ENCODE data around the gene GRK7. TPM values are rescaled to one million over a fixed set of nuclear protein-coding genes. Genes with fewer than 3 reads are reported as not detected.
A peak's percentile ranks its signal among the peaks of the same experiment; 100 is the strongest.

The GRK7 gene
- under 1 TPM; 0.06 to 0.17 (median 0.14) TPM for polyA plus RNA-seq (ENCODE audit: insufficient read depth in 1 of 5, insufficient read length in 5 of 5, low replicate concordance in 1 of 5)
- long read RNA-seq, donor 1 = 0 reads
- long read RNA-seq, donor 2 = 0 reads
- long read RNA-seq, donor 3 = 0 reads
- long read RNA-seq, donor 4 = 0 reads
- long read RNA-seq, donor 5 = 0 reads
- long read RNA-seq, donor 6 = 0 reads
- long read RNA-seq, donor 7 = 0 reads
- long read RNA-seq, donor 8 = 0 reads

GRCh38 chr3:141763088-141763750, at the start of gene GRK7:
Gene GRK7 (plus strand): TSS chr3:141763408. CDS start chr3:141778285, 14,877 bp downstream.
- DNase-seq = no peak

- no peak for DNase-seq
Observed at GRCh38 chr3:141714671-141715070, 48.5 kb upstream of the GRK7 start.

GRCh38 chr3:141722081-141722480, 41.1 kb upstream of the GRK7 start:
- no peak for DNase-seq

- DNase-seq = no peak
Observed at GRCh38 chr3:141722648-141723047, 40.6 kb upstream of the GRK7 start.

- DNase-seq = no peak
Observed at GRCh38 chr3:141723255-141723654, 40.0 kb upstream of the GRK7 start.

- DNase-seq = no peak
Observed at GRCh38 chr3:141724186-141724585, 39.0 kb upstream of the GRK7 start.

- no peak for DNase-seq
Observed at GRCh38 chr3:141725036-141725435, 38.2 kb upstream of the GRK7 start.

- DNase-seq = no peak
Observed at GRCh38 chr3:141726483-141726882, 36.7 kb upstream of the GRK7 start.

GRCh38 chr3:141728355-141728892, 34.8 kb upstream of the GRK7 start:
- no peak for DNase-seq

GRCh38 chr3:141729240-141729639, 34.0 kb upstream of the GRK7 start:
- DNase-seq = no peak

- no peak for DNase-seq
Observed at GRCh38 chr3:141735176-141735575, 28.0 kb upstream of the GRK7 start.

- no peak for DNase-seq
Observed at GRCh38 chr3:141735770-141736465, 27.3 kb upstream of the GRK7 start.

- DNase-seq = no peak
Observed at GRCh38 chr3:141737093-141737492, 26.1 kb upstream of the GRK7 start.

GRCh38 chr3:141737678-141738021, 25.6 kb upstream of the GRK7 start:
- no peak for DNase-seq

- peak; percentile 96 to 97 for DNase-seq
Observed at GRCh38 chr3:141738022-141738890, 25.0 kb upstream of the GRK7 start, which contains the start of gene RNF7. Gene RNF7 (plus strand): TSS chr3:141738298. CDS start chr3:141738342, 44 bp downstream.

- DNase-seq = peak; percentile 38 to 44
Observed at GRCh38 chr3:141738891-141739363, 24.3 kb upstream of the GRK7 start.

- DNase-seq = no peak
Observed at GRCh38 chr3:141739731-141740130, 23.5 kb upstream of the GRK7 start.

- no peak for DNase-seq
Observed at GRCh38 chr3:141740349-141740748, 22.9 kb upstream of the GRK7 start.

- DNase-seq = no peak
Observed at GRCh38 chr3:141743305-141743704, 19.9 kb upstream of the GRK7 start.

GRCh38 chr3:141746962-141747361, 16.2 kb upstream of the GRK7 start:
- no peak for DNase-seq

- DNase-seq = no peak
Observed at GRCh38 chr3:141753399-141753798, 9.8 kb upstream of the GRK7 start.

- no peak for DNase-seq
Observed at GRCh38 chr3:141754032-141754431, 9.2 kb upstream of the GRK7 start.
